Measurements from ENCODE around the gene APOA1.

DNA sequence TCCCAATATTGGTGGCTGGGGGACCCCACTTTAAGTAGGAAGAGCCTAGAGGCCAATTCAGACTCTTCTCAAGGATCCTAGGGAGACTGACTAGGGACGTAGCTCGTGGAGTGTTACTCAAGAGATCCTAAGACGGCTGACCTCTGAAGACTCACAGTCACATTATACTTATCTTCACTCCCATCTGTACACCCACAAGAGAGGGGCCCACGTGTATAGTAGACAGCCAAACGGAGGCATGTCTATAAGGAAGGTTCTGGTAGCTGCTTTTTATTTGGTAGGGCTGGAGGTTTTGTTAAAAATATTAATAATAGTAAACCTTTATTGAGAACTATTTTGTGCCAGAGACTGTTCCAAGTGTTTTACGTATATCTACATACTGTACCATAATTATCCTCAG is 22.9 kb upstream of the APOA1 start:
- TF ChIP-seq, protein P1, sequence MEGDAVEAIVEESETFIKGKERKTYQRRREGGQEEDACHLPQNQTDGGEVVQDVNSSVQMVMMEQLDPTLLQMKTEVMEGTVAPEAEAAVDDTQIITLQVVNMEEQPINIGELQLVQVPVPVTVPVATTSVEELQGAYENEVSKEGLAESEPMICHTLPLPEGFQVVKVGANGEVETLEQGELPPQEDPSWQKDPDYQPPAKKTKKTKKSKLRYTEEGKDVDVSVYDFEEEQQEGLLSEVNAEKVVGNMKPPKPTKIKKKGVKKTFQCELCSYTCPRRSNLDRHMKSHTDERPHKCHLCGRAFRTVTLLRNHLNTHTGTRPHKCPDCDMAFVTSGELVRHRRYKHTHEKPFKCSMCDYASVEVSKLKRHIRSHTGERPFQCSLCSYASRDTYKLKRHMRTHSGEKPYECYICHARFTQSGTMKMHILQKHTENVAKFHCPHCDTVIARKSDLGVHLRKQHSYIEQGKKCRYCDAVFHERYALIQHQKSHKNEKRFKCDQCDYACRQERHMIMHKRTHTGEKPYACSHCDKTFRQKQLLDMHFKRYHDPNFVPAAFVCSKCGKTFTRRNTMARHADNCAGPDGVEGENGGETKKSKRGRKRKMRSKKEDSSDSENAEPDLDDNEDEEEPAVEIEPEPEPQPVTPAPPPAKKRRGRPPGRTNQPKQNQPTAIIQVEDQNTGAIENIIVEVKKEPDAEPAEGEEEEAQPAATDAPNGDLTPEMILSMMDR (conservative IDR thresholded peaks at IDR 0.05) = no peak
- no peak for TF ChIP-seq EZH2 (IDR thresholded peaks at IDR 0.05; ENCODE audit: low read depth)

Data from PC-9 (cell line).